ENCODE data around the gene VEZF1.

The VEZF1 gene

DNA sequence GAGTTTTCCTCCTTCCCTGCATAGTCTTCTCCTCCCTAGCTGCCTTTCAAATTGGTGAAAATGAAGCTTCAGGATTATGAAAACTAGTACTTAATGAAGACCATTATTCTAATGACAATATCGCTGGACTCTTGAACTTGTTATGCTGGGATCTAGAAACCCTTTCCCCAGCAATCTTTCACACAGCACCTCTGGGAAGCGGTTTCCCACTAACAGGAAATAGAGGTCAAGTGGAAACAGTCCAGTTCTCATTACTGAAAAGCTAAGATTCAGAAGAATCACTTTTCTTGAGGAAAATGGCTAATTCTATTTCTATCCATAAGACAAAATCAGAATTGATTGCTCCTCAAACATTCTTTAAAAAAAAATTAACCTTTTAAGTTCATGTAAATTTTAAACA, 2.0 kb upstream of the VEZF1 start:
- DNase-seq (ENCODE audit: low read depth), result no peak
- no peak overlapping the region for H3K4me3 ChIP-seq (ENCODE audit: low read depth, low read length)
- TF ChIP-seq, protein P1, sequence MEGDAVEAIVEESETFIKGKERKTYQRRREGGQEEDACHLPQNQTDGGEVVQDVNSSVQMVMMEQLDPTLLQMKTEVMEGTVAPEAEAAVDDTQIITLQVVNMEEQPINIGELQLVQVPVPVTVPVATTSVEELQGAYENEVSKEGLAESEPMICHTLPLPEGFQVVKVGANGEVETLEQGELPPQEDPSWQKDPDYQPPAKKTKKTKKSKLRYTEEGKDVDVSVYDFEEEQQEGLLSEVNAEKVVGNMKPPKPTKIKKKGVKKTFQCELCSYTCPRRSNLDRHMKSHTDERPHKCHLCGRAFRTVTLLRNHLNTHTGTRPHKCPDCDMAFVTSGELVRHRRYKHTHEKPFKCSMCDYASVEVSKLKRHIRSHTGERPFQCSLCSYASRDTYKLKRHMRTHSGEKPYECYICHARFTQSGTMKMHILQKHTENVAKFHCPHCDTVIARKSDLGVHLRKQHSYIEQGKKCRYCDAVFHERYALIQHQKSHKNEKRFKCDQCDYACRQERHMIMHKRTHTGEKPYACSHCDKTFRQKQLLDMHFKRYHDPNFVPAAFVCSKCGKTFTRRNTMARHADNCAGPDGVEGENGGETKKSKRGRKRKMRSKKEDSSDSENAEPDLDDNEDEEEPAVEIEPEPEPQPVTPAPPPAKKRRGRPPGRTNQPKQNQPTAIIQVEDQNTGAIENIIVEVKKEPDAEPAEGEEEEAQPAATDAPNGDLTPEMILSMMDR (IDR thresholded peaks at IDR 0.05; ENCODE audit: low read depth, low read length, missing control alignments), result no peak

DNA sequence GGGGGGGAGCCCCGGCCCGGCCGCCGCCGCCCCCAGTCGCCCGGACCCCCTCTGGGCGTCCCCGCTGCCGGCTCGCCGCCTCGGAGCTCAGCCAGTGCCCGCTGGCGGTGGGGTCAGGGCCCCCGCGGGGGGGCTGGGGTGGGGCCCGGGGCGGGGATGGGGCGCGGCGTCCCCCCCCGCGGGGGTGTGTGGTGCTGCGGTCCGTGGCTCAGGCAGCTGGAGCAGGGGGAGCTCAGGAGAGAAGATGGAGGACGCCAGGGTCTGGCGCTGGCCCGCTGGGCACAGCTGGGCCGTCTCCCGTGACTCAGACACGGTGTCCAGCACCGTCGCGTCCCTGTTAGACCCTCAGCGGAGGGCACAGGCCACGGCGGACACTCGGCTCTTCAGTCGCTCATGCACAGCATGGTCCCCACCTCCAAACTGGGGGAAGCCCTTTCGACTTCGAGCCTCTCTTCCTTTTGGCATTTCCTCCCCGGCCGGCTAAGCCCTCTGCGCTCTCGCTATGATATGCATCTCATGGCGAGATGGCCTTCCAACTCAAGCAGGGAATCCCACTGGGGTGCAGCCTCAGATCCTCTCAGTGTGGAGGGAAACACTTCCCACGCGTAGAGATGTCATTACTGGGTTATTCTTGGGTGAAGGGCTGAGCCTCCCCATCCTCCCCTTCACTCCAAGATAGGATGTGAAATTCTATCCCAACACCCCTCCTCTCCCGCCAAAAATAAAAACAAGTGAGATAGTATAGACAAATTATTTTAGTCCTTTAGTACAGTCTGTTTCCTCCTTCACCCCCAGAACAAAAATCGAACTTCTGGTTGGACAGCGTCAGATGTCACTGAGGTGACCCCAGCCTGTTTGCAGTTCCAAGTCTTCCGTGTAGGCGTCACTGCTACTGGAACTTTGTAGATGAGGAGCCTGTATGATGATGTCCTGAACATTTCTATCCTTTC, 522 bp upstream of the VEZF1 start:
- no peak for DNase-seq (ENCODE audit: low read depth)
- H3K4me3 ChIP-seq (ENCODE audit: low read depth, low read length), result peak overlapping the region; percentile 84
- TF ChIP-seq, protein P1 (IDR thresholded peaks at IDR 0.05; ENCODE audit: low read depth, low read length, missing control alignments), result no peak

- DNase-seq (ENCODE audit: low read depth), result no peak
- peak overlapping the region; percentile 84 for H3K4me3 ChIP-seq (ENCODE audit: low read depth, low read length)
- TF ChIP-seq, protein P1 (IDR thresholded peaks at IDR 0.05; ENCODE audit: low read depth, low read length, missing control alignments), result no peak
Observed at GRCh38 chr17:57986841-57987580, 1.0 kb downstream of the VEZF1 start.

GRCh38 chr17:57985675-57985974, 2.4 kb downstream of the VEZF1 start:
- TF ChIP-seq, protein P1 (IDR thresholded peaks at IDR 0.05; ENCODE audit: low read depth, low read length, missing control alignments), result no peak
- no peak overlapping the region for H3K4me3 ChIP-seq (ENCODE audit: low read depth, low read length)
- no peak for DNase-seq (ENCODE audit: low read depth)

DNA sequence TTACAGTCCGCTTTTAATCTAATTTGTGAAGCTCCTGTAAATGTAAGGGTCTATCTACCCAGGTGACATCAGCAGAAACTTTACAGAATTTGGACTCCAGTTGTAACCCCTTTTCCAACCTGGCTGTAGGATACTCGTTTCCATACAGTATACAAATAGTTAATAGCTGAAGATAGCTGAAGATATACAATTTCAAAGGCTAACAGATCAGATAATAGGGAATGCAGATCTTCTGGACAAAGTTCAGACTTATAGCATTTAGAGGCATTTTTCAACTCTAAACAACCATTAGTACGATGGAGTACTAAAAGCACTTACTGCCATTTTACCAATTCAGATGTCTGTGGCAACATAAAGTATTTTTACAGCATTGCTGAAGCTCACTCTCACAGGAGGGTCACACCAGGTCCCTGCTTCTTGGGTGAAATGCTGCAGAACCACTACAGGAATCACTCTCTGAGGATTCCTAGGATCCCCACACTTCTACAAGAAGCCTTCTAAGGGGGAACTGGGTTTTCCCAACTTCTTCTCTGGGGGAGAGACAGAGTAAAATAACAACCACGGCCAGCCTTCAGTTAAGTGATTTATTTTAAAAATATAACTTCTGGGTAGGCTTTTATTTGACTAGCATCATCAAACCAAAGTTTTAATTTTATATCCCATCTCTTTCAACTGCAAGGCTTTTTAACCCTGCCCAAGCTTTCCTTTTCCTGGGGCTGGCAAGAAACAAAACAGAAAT, 2.9 kb downstream of the VEZF1 start:
- H3K4me3 ChIP-seq (ENCODE audit: low read depth, low read length), result no peak overlapping the region
- DNase-seq (ENCODE audit: low read depth), result no peak
- TF ChIP-seq, protein P1 (IDR thresholded peaks at IDR 0.05; ENCODE audit: low read depth, low read length, missing control alignments), result no peak

DNA sequence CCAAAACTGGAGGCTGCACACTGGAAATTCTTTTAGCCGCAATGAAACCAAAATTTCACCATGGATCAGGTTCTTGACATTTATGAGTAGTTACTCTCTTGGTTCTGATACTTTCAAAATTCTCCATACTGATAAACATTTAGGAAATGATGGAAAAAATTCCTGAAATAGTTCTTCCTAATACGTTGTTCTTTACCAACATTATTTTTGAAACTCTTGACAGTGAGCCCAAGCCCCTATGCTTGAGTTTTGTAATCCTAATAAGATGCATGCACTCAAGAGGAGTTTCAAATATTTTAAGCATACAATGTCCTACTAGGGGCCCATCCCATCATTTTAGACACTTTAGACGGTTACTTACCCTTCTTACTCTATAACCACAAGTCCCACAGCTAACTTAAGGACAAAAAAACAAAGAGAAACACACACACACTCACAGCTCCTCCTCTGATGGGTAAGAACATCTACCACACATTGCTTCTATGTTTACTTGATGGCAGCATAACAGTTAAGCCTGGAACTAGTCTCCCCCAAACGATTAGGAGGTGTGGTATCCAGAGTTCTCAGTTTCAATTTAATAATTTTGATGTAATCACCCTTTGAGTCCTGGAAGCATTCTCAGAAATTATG, 3.7 kb downstream of the VEZF1 start:
- no peak for DNase-seq (ENCODE audit: low read depth)
- H3K4me3 ChIP-seq (ENCODE audit: low read depth, low read length), result no peak overlapping the region
- TF ChIP-seq, protein P1 (IDR thresholded peaks at IDR 0.05; ENCODE audit: low read depth, low read length, missing control alignments), result no peak

Measured in GM12864 (cell line).